BLaER1 treated with 17β-estradiol and CSF1 and Interleukin-3, amounts not matched to agents 10 nM and 100 nM (cell line): ENCODE measurements around the gene PHLDA2.

Experiments
- H3K27ac ChIP-seq, 11 experiments: shearing (Covaris generic); formaldehyde crosslinking; 2 replicates each; pipeline ENCODE4 v1.8.1; 2022
- H3K27me3 ChIP-seq, 11 experiments: shearing (Covaris generic); formaldehyde crosslinking; 2 replicates each; pipeline ENCODE4 v1.8.1; 2022
- H3K36me3 ChIP-seq, 11 experiments: shearing (Covaris generic); formaldehyde crosslinking; 2 replicates each; pipeline ENCODE4 v1.8.1; 2022
- H3K4me1 ChIP-seq, 10 experiments: shearing (Covaris generic); formaldehyde crosslinking; 2 replicates each; pipeline ENCODE4 v1.8.1; 2022
- H3K4me2 ChIP-seq, 11 experiments: shearing (Covaris generic); formaldehyde crosslinking; 2 replicates each; pipeline ENCODE4 v1.8.1; 2022
- H3K4me3 ChIP-seq, 10 experiments: shearing (Covaris generic); formaldehyde crosslinking; 2 replicates each; pipeline ENCODE4 v1.8.1; 2022
- H3K9ac ChIP-seq, 11 experiments: shearing (Covaris generic); formaldehyde crosslinking; 2 replicates each; pipeline ENCODE4 v1.8.1; 2022
- H3K9me3 ChIP-seq, 11 experiments: shearing (Covaris generic); formaldehyde crosslinking; replicated peaks in 1 of 11; 2 replicates each; pipeline ENCODE4 v1.8.1; 2022
- H4K20me1 ChIP-seq, 11 experiments: shearing (Covaris generic); formaldehyde crosslinking; 2 replicates each; pipeline ENCODE4 v1.8.1; 2022
- Cebpa-rat ChIP-seq, 11 experiments: shearing (Covaris generic); IDR thresholded peaks; 2 replicates each; pipeline ENCODE4 v1.8.1; 2022

Gene PHLDA2

DNA sequence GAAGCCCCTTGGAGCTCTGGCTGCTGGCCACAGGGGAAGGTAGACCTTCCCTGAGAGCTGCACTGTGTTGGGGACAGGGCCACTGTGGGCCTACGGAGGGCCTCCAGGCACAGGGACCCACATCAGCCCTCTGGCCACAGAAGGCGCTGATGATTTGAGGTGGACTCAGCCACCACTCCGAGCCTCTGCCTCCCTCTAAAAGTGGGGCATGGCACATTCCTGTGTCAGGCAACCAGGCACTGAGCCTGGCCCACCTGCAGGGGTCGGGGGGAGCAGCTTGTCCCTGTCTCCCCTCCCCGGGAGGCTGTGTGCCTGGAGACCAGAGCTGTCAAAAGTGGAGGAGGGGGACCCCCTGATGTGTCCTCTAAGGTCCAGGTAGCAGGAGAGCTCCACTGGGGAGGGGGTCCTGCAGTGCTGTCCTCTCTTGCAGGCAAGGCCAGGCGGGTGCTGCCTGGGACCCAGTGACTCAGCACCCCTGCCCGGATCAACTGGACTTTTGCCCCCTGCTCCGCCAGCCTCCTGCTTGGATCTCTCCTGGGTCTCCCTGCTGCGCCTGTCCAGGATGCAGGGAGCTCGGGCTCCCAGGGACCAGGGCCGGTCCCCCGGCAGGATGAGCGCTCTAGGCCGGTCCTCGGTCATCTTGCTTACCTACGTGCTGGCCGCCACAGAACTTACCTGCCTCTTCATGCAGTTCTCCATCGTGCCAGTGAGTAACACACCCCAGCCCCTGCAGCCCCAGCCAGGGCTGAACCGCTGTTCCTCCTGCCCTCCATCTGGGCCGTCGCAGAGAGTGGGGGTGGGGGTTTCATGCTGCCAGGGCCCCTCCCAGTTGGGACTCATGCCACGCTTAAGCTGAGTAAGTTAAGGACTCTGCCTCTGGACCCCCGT lies 26.2 kb downstream of the PHLDA2 start:
- H3K4me1 ChIP-seq, result peaks cover 51 to 71% (median 65%) of the 10 kb centered on the region in 10 experiments
- peaks cover 0 to 23% (median 0%) of the 10 kb centered on the region in 11 experiments; a peak in 5 of 22 replicates for H4K20me1 ChIP-seq
- peak overlapping the region; percentile 66 to 82 (median 77); a peak in 21 of 22 replicates for H3K9ac ChIP-seq
- no peak for TF ChIP-seq Cebpa-rat (IDR thresholded peaks at IDR 0.05)
- H3K9me3 ChIP-seq, result peaks cover 0 to 11% (median 0%) of the 10 kb centered on the region in 11 experiments; a peak in 7 of 22 replicates
- peak overlapping the region; percentile 65 to 85 (median 78); a peak in 18 of 22 replicates for H3K27ac ChIP-seq
- H3K4me2 ChIP-seq, result peak overlapping the region; percentile 92 to 99 (median 97)
- H3K27me3 ChIP-seq, result no peaks in the 10 kb centered on the region
- H3K4me3 ChIP-seq, result peak overlapping the region; percentile 64 to 86 (median 72)
- peaks cover 0 to 39% (median 0%) of the 10 kb centered on the region in 11 experiments; a peak in 9 of 22 replicates for H3K36me3 ChIP-seq

DNA sequence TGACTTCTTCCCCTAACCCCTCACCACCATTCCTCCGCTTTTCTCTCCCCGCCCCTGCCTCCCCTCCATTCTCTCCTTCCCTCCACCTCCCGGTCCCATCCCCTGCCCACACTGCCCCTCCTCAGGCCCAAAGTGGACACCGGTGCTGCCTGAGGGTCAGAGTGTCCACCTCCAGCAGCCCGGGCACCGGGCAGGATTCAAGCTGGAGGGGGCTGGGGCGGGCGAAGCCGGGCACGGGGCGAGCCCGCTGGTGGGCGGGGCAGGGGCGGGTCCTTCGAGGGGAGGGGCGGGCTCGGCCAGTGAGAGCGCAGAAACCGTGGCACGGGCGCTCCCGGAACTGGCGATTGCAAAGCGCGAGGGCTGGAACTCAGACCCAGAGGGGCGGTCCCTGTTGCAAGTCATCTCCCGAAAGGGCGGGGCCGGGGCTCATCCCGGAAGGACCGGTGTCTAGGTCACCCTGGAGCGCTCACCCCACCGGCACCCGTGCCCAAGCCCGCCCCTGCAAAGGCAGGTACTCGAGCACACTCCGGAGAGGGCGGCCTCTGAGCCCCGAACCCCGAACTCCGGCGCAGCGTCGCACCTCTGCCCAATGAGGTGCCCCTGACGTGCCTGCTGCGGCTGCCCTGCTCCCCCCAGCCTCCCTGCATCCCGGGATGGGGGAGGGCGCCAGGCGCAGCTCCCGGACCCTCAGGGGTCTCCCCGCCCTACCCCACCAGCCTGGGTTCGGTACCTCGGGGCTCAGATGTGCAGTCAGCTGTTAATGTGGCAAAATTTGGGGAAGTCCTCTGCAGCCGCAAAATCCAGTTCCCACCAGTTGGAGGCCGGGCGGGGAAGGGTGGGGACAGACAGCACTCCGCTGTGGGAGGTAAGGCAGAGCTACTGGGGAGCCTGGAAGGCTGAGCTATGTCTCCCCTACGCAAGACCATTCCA lies 27.1 kb downstream of the PHLDA2 start:
- Histone ChIP-seq H3K4me1 (peaks cover 60 to 74% (median 69%) of the 10 kb centered on the region in 10 experiments), H3K4me3 (peak overlapping the region; percentile 64 to 86 (median 72))
- TF ChIP-seq Cebpa-rat (IDR thresholded peaks at IDR 0.05), result no peak

DNA sequence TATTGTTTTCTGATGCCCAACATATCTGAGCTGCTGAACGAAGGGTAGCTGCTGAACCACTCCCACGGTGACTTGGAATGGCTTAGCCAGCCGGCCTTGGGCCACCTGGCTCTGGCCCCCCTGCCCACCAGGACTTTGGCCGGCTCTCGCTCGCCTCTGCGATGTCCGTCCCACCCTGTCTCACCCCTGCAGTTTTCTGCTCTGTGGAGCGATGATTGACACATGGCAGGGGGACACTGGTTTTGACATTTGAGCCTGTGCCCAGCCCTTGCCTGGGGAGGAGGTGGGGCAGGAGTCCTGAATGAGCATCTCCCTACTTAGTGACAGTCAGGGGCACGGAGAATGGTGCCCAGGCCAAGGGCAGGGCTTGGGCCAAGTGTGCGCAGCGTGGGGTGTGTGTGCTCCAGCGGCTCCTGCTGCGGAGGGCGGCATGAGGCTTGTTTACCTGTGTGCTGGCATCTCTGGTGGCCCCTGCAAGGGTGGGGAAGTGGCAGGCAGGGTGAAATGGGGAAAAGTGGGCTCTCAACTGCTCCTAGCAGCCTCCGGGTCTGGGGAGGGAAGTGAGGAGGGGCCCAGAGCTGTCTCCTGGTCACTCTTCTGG lies 27.9 kb downstream of the PHLDA2 start:
- Histone ChIP-seq H3K4me1 (peaks cover 66 to 82% (median 75%) of the 10 kb centered on the region in 10 experiments), H3K9ac (peak overlapping the region; percentile 50 to 82 (median 69)), H3K4me2 (peak overlapping the region; percentile 90 to 99 (median 97)), H3K27me3 (no peaks in the 10 kb centered on the region), H4K20me1 (peaks cover 0 to 12% (median 0%) of the 10 kb centered on the region in 11 experiments; a peak in 4 of 22 replicates), H3K9me3 (peaks cover 0 to 11% (median 0%) of the 10 kb centered on the region in 11 experiments; a peak in 7 of 22 replicates), H3K27ac (peak overlapping the region; percentile 22 to 82 (median 76); a peak in 18 of 22 replicates), H3K4me3 (peak overlapping the region in 9 of 10 experiments; percentile 66 to 86 (median 74); a peak in 17 of 20 replicates), H3K36me3 (peaks cover 0 to 29% (median 0%) of the 10 kb centered on the region in 11 experiments; a peak in 9 of 22 replicates)
- no peak for TF ChIP-seq Cebpa-rat (IDR thresholded peaks at IDR 0.05)

More for the DNA sequence above, 27.1 kb downstream of the PHLDA2 start:
- Histone ChIP-seq H3K36me3 (peaks cover 0 to 33% (median 0%) of the 10 kb centered on the region in 11 experiments; a peak in 9 of 22 replicates), H3K4me2 (peak overlapping the region; percentile 92 to 99 (median 97)), H3K27ac (peak overlapping the region; percentile 65 to 85 (median 78); a peak in 21 of 22 replicates), H3K9ac (peak overlapping the region; percentile 66 to 82 (median 79)), H3K27me3 (no peaks in the 10 kb centered on the region), H3K9me3 (peaks cover 0 to 11% (median 0%) of the 10 kb centered on the region in 11 experiments; a peak in 7 of 22 replicates), H4K20me1 (peaks cover 0 to 15% (median 0%) of the 10 kb centered on the region in 11 experiments; a peak in 4 of 22 replicates)

DNA sequence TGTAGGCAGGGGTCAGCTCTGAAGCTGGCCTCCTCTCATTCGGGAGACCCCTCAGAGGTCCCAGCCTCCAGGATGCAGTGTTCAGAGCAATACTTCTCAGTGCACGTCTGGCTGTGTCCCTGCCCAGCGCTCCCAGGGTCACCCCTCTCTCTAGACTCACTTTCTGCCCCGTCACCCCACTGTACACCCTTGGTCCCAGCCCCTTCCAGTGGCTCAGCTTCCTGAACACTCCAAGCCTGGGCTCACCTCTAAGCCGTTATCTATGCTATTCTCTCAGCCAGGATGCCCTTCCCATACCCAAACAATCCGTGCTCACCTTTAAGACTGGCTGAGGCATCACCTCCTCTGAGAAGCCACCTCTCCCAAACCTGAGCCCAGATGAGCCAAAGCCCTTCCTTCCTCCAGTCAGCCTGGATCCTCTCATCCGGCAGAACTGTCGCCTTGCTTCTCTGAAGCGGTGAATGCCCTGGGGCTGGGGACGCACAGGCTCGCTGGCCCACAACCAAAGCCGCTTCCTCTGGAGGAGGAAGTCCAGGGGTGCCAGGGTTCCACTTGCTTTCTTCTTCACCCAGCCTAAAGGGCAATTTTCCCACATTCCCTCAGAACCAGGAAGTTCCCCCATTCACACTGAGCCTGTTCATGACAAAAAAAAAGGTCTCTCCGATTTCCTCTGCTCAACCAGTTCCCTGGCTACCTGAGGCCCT lies 30.0 kb downstream of the PHLDA2 start:
- Histone ChIP-seq H3K9me3 (no peaks in the 10 kb centered on the region), H4K20me1 (peaks cover 0 to 2% (median 0%) of the 10 kb centered on the region in 11 experiments; a peak in 3 of 22 replicates), H3K36me3 (peaks cover 0 to 22% (median 0%) of the 10 kb centered on the region in 11 experiments; a peak in 4 of 22 replicates), H3K27me3 (no peaks in the 10 kb centered on the region), H3K27ac (peak overlapping the region; percentile 68 to 93 (median 83)), H3K4me2 (peak overlapping the region; percentile 87 to 99 (median 97)), H3K4me3 (peak overlapping the region in 9 of 10 experiments; percentile 22 to 86 (median 56); a peak in 16 of 20 replicates), H3K4me1 (peaks cover 72 to 89% (median 79%) of the 10 kb centered on the region in 10 experiments), H3K9ac (peak overlapping the region; percentile 53 to 86 (median 68); a peak in 21 of 22 replicates)
- no peak for TF ChIP-seq Cebpa-rat (IDR thresholded peaks at IDR 0.05)

DNA sequence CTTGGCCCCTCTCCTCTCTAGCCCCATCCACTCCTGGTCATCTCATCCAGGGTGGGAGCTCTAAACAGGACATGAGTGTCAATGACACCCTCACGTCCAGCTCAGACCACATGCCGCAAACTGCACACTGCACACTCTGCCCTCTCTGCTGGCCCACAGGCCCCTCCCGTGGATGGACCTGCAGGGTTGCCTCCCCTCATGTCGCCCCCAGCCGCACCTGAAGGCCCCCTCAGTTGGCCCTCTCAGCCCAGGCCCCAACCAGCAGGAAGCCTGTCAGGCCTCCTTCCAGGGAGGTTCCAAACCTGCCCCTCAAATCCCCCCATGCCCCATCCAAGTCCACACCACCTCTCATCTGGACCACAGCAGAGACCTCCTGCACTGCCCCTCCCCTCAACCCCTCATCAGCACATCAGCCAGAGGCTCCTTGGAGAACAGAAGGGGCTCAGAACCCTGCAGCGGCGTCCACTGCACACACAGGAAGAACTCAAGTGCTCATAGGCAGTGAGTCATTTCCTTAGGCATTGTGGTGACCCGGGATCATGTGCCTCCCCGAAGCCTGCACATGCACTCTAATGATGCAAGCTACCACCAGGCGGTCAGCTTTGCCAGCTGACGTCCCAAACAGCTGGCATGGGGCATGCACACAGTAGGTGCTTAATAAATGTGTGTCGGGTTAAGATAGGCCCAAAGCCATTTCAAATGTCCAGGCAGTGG lies 30.7 kb downstream of the PHLDA2 start:
- Histone ChIP-seq H3K9ac (peak overlapping the region; percentile 53 to 86 (median 68); a peak in 18 of 22 replicates), H3K36me3 (peaks cover 0 to 15% (median 0%) of the 10 kb centered on the region in 11 experiments; a peak in 4 of 22 replicates), H3K27ac (peak overlapping the region; percentile 68 to 93 (median 83)), H4K20me1 (no peaks in the 10 kb centered on the region; a peak in 3 of 22 replicates), H3K4me3 (peak overlapping the region in 9 of 10 experiments; percentile 22 to 86 (median 56); a peak in 16 of 20 replicates), H3K4me2 (peak overlapping the region; percentile 87 to 99 (median 97)), H3K4me1 (peaks cover 65 to 83% (median 72%) of the 10 kb centered on the region in 10 experiments), H3K9me3 (no peaks in the 10 kb centered on the region), H3K27me3 (no peaks in the 10 kb centered on the region)
- no peak for TF ChIP-seq Cebpa-rat (IDR thresholded peaks at IDR 0.05)

DNA sequence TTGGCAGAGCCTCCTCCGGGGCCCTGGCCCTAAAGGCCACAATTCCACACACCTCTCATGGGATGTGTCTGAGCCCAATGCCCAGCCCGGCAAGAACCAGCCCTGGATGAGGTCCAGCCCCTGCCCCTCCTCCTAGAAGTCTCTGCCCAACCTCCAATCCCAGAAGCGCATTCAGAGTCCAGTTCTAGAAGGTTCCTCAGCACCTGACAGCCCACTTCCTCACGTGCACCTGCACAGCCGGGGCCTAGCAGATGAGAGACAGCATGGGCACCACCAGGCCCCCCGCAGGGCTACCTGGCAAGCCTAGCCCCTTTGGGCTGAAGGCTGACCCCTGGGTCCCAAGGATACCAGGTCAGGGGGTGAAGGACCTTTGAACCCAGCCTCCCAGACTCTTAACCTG lies 32.2 kb downstream of the PHLDA2 start:
- peaks cover 0 to 11% (median 0%) of the 10 kb centered on the region in 11 experiments; a peak in 3 of 22 replicates for H3K36me3 ChIP-seq
- H4K20me1 ChIP-seq, result no peaks in the 10 kb centered on the region
- no peaks in the 10 kb centered on the region for H3K9me3 ChIP-seq
- peak overlapping the region in 3 of 11 experiments; percentile 18 to 80 (median 44); a peak in 3 of 22 replicates for H3K9ac ChIP-seq
- TF ChIP-seq Cebpa-rat (IDR thresholded peaks at IDR 0.05), result no peak
- peak overlapping the region in 10 of 11 experiments; percentile 7 to 93 (median 76); a peak in 16 of 22 replicates for H3K27ac ChIP-seq
- H3K4me1 ChIP-seq, result peaks cover 61 to 87% (median 72%) of the 10 kb centered on the region in 10 experiments
- H3K4me3 ChIP-seq, result peak overlapping the region in 2 of 10 experiments; percentile 65 to 86; a peak in 1 of 20 replicates
- H3K27me3 ChIP-seq, result no peaks in the 10 kb centered on the region
- H3K4me2 ChIP-seq, result peak overlapping the region in 10 of 11 experiments; percentile 27 to 99 (median 97); a peak in 14 of 22 replicates
